GM23338 (cell line): ENCODE data around the gene C10orf90. TPM values are rescaled to one million over a fixed set of nuclear protein-coding genes. Genes with fewer than 3 reads are reported as not detected.

Experiments
- ATAC-seq: fragments of 200-7000 bp; cut with Tn5 transposase; 3 replicates; pipeline ENCODE4 v1.9.1; 2020
- DNase-seq: peaks from one replicate; pipeline ENCODE4 v3.0.0-alpha.2; 2015; ENCODE audit warnings: low spot score
- H2AFZ ChIP-seq: fragments of 200-600 bp; sonication (generic); 2 replicates; pipeline ENCODE4 v1.8.0; 2016; ENCODE audit warnings: antibody characterized with exemption, mild to moderate bottlenecking, moderate library complexity
- H3F3A ChIP-seq: fragments of 200-600 bp; sonication (generic); replicated peaks from 2 replicates; pipeline ENCODE4 v1.8.0; 2017; ENCODE audit warnings: antibody characterized with exemption, mixed run types, low read depth
- H3K27ac ChIP-seq: fragments of 200-600 bp; sonication (generic); 2 replicates; pipeline ENCODE4 v1.6.1; 2016; ENCODE audit warnings: low read depth
- H3K27me3 ChIP-seq: fragments of 200-600 bp; sonication (generic); 2 replicates; pipeline ENCODE4 v1.8.0; 2016; ENCODE audit warnings: mild to moderate bottlenecking, mixed run types, moderate library complexity; ENCODE audit not compliant: insufficient read depth
- H3K36me3 ChIP-seq: fragments of 200-600 bp; sonication (generic); 2 replicates; pipeline ENCODE4 v1.8.0; 2016; ENCODE audit warnings: mild to moderate bottlenecking; ENCODE audit not compliant: insufficient read depth
- H3K4me1 ChIP-seq: fragments of 200-600 bp; sonication (generic); 2 replicates; pipeline ENCODE4 v1.8.0; 2016; ENCODE audit warnings: mild to moderate bottlenecking, moderate library complexity; ENCODE audit not compliant: insufficient read depth
- H3K4me2 ChIP-seq: fragments of 200-600 bp; sonication (generic); 2 replicates; pipeline ENCODE4 v1.7.1; 2017; ENCODE audit warnings: mixed run types
- H3K4me3 ChIP-seq: fragments of 200-600 bp; sonication (generic); 2 replicates; pipeline ENCODE4 v1.6.1; 2016; ENCODE audit warnings: mixed run types
- H3K79me2 ChIP-seq: fragments of 200-600 bp; sonication (generic); replicated peaks from 2 replicates; pipeline ENCODE4 v1.8.0; 2017; ENCODE audit warnings: mild to moderate bottlenecking; ENCODE audit not compliant: insufficient read depth
- H3K9me2 ChIP-seq: fragments of 200-600 bp; sonication (generic); 2 replicates; pipeline ENCODE4 v1.8.0; 2017; ENCODE audit not compliant: insufficient read depth
- H4K20me1 ChIP-seq: fragments of 200-600 bp; sonication (generic); replicated peaks from 2 replicates; pipeline ENCODE4 v1.8.0; 2017; ENCODE audit warnings: mild to moderate bottlenecking; ENCODE audit not compliant: insufficient read depth
- H3K27ac Mint-ChIP-seq: 2 replicates; pipeline ENCODE4 v1.8.0; 2020; ENCODE audit warnings: inconsistent platforms, mild to moderate bottlenecking, moderate library complexity, mixed read lengths
- H3K27me3 Mint-ChIP-seq: 3 replicates; pipeline ENCODE4 v1.8.0; 2022; ENCODE audit warnings: low read depth, mild to moderate bottlenecking, moderate library complexity, mixed read lengths, inconsistent platforms; ENCODE audit not compliant: insufficient read depth, poor library complexity
- H3K36me3 Mint-ChIP-seq: 3 replicates; pipeline ENCODE4 v1.8.0; 2021; ENCODE audit warnings: low read depth, mild to moderate bottlenecking, inconsistent platforms, moderate library complexity, mixed read lengths
- H3K4me1 Mint-ChIP-seq: 3 replicates; pipeline ENCODE4 v1.8.0; 2020; ENCODE audit warnings: mild to moderate bottlenecking, inconsistent platforms, mixed read lengths
- H3K4me3 Mint-ChIP-seq: 3 replicates; pipeline ENCODE4 v1.8.0; 2021; ENCODE audit warnings: moderate library complexity, mild to moderate bottlenecking, inconsistent platforms, mixed read lengths
- H3K9me3 Mint-ChIP-seq: 3 replicates; pipeline ENCODE4 v1.8.0; 2020; ENCODE audit warnings: moderate library complexity, mild to moderate bottlenecking, inconsistent platforms, mixed read lengths
- CREB1 ChIP-seq: fragments of 250-450 bp; sonication (Bioruptor Pico); IDR thresholded peaks from 2 replicates; pipeline ENCODE4 v1.5.0; 2020; ENCODE audit warnings: low read depth, mild to moderate bottlenecking, moderate library complexity
- EZH2 ChIP-seq: fragments of 200-600 bp; sonication (generic); IDR thresholded peaks from one replicate; pipeline ENCODE4 v1.8.0; 2017; ENCODE audit warnings: antibody characterized with exemption, mild to moderate bottlenecking, low read depth; ENCODE audit not compliant: unreplicated experiment
- EZH2phosphoT487 ChIP-seq: fragments of 200-600 bp; sonication (generic); IDR thresholded peaks from one replicate; pipeline ENCODE4 v1.8.1; 2018; ENCODE audit warnings: antibody characterized with exemption; ENCODE audit not compliant: unreplicated experiment
- NANOG ChIP-seq: IDR thresholded peaks from 2 replicates; pipeline ENCODE4 v1.6.1; 2016; ENCODE audit warnings: antibody characterized with exemption, borderline replicate concordance
- POLR2AphosphoS5 ChIP-seq: IDR thresholded peaks from 2 replicates; pipeline ENCODE4 v1.6.1; 2016; ENCODE audit warnings: antibody characterized with exemption, low read depth
- ZNF114 ChIP-seq: fragments of 250-450 bp; sonication (Bioruptor Pico); IDR thresholded peaks from 2 replicates; pipeline ENCODE4 v1.5.0; 2020; ENCODE audit warnings: mild to moderate bottlenecking, moderate library complexity
- ZNF331 ChIP-seq: fragments of 250-450 bp; sonication (Bioruptor Pico); IDR thresholded peaks from 2 replicates; pipeline ENCODE4 v1.5.0; 2020; ENCODE audit warnings: low read depth, mild to moderate bottlenecking, moderate library complexity
- polyA plus RNA-seq: library from polyadenylated mRNA; unstranded; fragments of >200 nt; fragmentation: Nextera tagmentation; extraction: Ambion mirVana; gene quantifications from 2 replicates; pipeline ENCODE4 v1.2.1, GENCODE V29; 2016
- total RNA-seq: library from RNA; depleted of rRNA; stranded (reverse); fragments of >200 nt; shearing (Covaris generic); gene quantifications from 2 replicates; pipeline ENCODE4 v1.2.3, GENCODE V29; 2014
- TF ChIP-seq, protein P1 (sequence below): fragments of 250-450 bp; sonication (Bioruptor Pico); IDR thresholded peaks from 2 replicates; pipeline ENCODE4 v1.5.0; 2020; ENCODE audit warnings: mild to moderate bottlenecking, moderate library complexity
- TF ChIP-seq, protein P2 (sequence below): IDR thresholded peaks from one replicate; pipeline ENCODE4 v1.6.1; 2018; ENCODE audit warnings: antibody characterized with exemption; ENCODE audit not compliant: unreplicated experiment
- TF ChIP-seq, protein P3 (sequence below), 2 experiments: fragments of 200-600 bp in 1 of 2; sonication (generic) in 1 of 2; conservative IDR thresholded peaks; 2 replicates each; pipeline versions ENCODE4 v1.5.1 to v1.6.1; 2016 to 2017; ENCODE audit warnings: antibody characterized with exemption in 2 of 2, low read depth in 2 of 2, mild to moderate bottlenecking in 2 of 2, moderate library complexity in 1 of 2

Gene C10orf90
- total and polyA plus RNA-seq, 2 experiments from 2014 or later = 0.76 to 0.97 TPM

DNA sequence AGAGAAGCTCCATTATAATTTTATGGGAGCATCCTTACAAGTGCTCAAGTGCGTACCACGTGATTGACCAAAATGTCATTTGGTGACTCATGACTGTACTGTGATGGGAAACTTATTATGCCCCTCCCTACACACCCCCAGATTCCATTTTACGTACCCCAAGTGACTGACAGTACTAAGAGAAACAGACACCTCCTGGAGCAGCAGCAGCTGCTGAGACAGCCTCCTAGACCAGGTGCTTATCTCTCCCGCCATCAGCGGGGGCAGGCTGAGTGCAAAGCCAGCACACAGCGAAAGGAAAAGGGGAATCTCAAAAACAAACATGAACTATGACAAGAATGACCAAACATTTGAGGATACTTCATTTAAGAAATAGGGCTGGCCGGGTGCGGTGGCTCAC is 278.0 kb downstream of the C10orf90 start (continued):
- TF ChIP-seq, protein P1, sequence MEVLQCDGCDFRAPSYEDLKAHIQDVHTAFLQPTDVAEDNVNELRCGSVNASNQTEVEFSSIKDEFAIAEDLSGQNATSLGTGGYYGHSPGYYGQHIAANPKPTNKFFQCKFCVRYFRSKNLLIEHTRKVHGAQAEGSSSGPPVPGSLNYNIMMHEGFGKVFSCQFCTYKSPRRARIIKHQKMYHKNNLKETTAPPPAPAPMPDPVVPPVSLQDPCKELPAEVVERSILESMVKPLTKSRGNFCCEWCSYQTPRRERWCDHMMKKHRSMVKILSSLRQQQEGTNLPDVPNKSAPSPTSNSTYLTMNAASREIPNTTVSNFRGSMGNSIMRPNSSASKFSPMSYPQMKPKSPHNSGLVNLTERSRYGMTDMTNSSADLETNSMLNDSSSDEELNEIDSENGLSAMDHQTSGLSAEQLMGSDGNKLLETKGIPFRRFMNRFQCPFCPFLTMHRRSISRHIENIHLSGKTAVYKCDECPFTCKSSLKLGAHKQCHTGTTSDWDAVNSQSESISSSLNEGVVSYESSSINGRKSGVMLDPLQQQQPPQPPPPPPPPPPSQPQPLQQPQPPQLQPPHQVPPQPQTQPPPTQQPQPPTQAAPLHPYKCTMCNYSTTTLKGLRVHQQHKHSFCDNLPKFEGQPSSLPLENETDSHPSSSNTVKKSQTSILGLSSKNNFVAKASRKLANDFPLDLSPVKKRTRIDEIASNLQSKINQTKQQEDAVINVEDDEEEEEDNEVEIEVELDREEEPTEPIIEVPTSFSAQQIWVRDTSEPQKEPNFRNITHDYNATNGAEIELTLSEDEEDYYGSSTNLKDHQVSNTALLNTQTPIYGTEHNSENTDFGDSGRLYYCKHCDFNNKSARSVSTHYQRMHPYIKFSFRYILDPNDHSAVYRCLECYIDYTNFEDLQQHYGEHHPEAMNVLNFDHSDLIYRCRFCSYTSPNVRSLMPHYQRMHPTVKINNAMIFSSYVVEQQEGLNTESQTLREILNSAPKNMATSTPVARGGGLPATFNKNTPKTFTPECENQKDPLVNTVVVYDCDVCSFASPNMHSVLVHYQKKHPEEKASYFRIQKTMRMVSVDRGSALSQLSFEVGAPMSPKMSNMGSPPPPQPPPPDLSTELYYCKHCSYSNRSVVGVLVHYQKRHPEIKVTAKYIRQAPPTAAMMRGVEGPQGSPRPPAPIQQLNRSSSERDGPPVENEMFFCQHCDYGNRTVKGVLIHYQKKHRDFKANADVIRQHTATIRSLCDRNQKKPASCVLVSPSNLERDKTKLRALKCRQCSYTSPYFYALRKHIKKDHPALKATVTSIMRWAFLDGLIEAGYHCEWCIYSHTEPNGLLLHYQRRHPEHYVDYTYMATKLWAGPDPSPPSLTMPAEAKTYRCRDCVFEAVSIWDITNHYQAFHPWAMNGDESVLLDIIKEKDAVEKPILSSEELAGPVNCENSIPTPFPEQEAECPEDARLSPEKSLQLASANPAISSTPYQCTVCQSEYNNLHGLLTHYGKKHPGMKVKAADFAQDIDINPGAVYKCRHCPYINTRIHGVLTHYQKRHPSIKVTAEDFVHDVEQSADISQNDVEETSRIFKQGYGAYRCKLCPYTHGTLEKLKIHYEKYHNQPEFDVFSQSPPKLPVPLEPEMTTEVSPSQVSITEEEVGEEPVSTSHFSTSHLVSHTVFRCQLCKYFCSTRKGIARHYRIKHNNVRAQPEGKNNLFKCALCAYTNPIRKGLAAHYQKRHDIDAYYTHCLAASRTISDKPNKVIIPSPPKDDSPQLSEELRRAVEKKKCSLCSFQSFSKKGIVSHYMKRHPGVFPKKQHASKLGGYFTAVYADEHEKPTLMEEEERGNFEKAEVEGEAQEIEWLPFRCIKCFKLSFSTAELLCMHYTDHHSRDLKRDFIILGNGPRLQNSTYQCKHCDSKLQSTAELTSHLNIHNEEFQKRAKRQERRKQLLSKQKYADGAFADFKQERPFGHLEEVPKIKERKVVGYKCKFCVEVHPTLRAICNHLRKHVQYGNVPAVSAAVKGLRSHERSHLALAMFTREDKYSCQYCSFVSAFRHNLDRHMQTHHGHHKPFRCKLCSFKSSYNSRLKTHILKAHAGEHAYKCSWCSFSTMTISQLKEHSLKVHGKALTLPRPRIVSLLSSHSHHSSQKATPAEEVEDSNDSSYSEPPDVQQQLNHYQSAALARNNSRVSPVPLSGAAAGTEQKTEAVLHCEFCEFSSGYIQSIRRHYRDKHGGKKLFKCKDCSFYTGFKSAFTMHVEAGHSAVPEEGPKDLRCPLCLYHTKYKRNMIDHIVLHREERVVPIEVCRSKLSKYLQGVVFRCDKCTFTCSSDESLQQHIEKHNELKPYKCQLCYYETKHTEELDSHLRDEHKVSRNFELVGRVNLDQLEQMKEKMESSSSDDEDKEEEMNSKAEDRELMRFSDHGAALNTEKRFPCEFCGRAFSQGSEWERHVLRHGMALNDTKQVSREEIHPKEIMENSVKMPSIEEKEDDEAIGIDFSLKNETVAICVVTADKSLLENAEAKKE (CRISPR knock-in tag) = no peak

DNA sequence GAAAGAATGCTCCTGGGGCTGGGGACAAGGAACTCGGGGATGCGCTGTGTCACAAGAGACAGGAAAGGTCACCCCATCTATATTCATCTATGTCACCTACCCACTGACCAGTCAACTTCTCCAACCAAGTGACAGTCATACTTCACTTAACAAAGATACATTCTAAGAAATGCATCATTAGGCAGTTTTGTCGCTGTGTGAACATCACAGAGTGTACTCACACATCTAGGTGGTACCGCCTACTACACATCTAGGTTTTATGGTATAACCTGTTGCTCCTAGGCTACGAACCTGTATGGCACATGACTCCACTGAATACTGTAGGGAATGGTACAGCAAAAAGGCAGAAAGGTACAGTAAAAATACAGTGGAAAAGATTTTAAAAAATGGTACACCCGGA is 278.4 kb downstream of the C10orf90 start:
- Mint-ChIP-seq H3K36me3 (peaks cover 3% of the 10 kb centered on the region; the same call in 1 of the 3 replicates), H3K4me3 (no peak overlapping the region), H3K4me1 (peaks cover 7% of the 10 kb centered on the region), H3K27me3 (peaks cover 29% of the 10 kb centered on the region), H3K27ac (no peak overlapping the region), H3K9me3 (peaks cover 3% of the 10 kb centered on the region; the same call in 2 of the 3 replicates)
- no peak overlapping the region for H3K4me3 ChIP-seq
- no peak overlapping the region for H2AFZ ChIP-seq
- no peaks in the 10 kb centered on the region for H3K36me3 ChIP-seq
- DNase-seq = no peak
- ATAC-seq = no peak
- H3K27ac ChIP-seq = no peak overlapping the region
- no peaks in the 10 kb centered on the region for H4K20me1 ChIP-seq
- H3K79me2 ChIP-seq = no peaks in the 10 kb centered on the region
- peaks cover 7% of the 10 kb centered on the region; the same call in 1 of the 2 replicates for H3K4me1 ChIP-seq
- peaks cover 39% of the 10 kb centered on the region for H3K27me3 ChIP-seq
- H3F3A ChIP-seq = no peaks in the 10 kb centered on the region
- no peaks in the 10 kb centered on the region for H3K9me2 ChIP-seq
- no peak overlapping the region for H3K4me2 ChIP-seq
- TF ChIP-seq, protein P2, sequence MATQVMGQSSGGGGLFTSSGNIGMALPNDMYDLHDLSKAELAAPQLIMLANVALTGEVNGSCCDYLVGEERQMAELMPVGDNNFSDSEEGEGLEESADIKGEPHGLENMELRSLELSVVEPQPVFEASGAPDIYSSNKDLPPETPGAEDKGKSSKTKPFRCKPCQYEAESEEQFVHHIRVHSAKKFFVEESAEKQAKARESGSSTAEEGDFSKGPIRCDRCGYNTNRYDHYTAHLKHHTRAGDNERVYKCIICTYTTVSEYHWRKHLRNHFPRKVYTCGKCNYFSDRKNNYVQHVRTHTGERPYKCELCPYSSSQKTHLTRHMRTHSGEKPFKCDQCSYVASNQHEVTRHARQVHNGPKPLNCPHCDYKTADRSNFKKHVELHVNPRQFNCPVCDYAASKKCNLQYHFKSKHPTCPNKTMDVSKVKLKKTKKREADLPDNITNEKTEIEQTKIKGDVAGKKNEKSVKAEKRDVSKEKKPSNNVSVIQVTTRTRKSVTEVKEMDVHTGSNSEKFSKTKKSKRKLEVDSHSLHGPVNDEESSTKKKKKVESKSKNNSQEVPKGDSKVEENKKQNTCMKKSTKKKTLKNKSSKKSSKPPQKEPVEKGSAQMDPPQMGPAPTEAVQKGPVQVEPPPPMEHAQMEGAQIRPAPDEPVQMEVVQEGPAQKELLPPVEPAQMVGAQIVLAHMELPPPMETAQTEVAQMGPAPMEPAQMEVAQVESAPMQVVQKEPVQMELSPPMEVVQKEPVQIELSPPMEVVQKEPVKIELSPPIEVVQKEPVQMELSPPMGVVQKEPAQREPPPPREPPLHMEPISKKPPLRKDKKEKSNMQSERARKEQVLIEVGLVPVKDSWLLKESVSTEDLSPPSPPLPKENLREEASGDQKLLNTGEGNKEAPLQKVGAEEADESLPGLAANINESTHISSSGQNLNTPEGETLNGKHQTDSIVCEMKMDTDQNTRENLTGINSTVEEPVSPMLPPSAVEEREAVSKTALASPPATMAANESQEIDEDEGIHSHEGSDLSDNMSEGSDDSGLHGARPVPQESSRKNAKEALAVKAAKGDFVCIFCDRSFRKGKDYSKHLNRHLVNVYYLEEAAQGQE = no peak
- TF ChIP-seq POLR2AphosphoS5 = no peak
- TF ChIP-seq EZH2 = no peak
- TF ChIP-seq NANOG = no peak
- no peak for TF ChIP-seq CREB1 (CRISPR knock-in tag)
- no peak for TF ChIP-seq ZNF114
- TF ChIP-seq ZNF331 (CRISPR knock-in tag) = no peak
- TF ChIP-seq EZH2phosphoT487 = no peak
- TF ChIP-seq, protein P3, sequence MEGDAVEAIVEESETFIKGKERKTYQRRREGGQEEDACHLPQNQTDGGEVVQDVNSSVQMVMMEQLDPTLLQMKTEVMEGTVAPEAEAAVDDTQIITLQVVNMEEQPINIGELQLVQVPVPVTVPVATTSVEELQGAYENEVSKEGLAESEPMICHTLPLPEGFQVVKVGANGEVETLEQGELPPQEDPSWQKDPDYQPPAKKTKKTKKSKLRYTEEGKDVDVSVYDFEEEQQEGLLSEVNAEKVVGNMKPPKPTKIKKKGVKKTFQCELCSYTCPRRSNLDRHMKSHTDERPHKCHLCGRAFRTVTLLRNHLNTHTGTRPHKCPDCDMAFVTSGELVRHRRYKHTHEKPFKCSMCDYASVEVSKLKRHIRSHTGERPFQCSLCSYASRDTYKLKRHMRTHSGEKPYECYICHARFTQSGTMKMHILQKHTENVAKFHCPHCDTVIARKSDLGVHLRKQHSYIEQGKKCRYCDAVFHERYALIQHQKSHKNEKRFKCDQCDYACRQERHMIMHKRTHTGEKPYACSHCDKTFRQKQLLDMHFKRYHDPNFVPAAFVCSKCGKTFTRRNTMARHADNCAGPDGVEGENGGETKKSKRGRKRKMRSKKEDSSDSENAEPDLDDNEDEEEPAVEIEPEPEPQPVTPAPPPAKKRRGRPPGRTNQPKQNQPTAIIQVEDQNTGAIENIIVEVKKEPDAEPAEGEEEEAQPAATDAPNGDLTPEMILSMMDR (conservative IDR thresholded peaks at IDR 0.05; ENCODE audit: low read depth in 2 of 2) = no peak
